ENCODE data around the gene MIDN. TPM values are rescaled to one million over a fixed set of nuclear protein-coding genes. Genes with fewer than 3 reads are reported as not detected.

The MIDN gene
- total and polyA plus RNA-seq, 10 of the 15 experiments (the other 5 are each of a cell fraction or from before 2014, with no cell fraction given): 0.38 to 51.5 (median 7.2) TPM

GRCh38 chr19:1236576-1236975 is 11.8 kb upstream of the MIDN start:
- FAIRE-seq (no peak), ATAC-seq (no peak), DNase-seq (ENCODE audit: low read depth, low spot score) (no peak)
- 5% methylated on average over 12 of the region's 42 CpGs for WGBS (ENCODE audit: insufficient coverage, insufficient replicate concordance, low lambda C conversion rate, missing lambda C conversion rate)
- H3K36me3 ChIP-seq (ENCODE audit: control insufficient read depth in 2 of 2, insufficient read depth in 2 of 2, low read length in 1 of 2): no peaks in the 10 kb centered on the region
- no peak overlapping the region for H3K4me3 ChIP-seq
- TF ChIP-seq BRCA1 (IDR thresholded peaks at IDR 0.05; ENCODE audit: low read depth, low read length) (no peak), BCL11A (IDR thresholded peaks at IDR 0.05; ENCODE audit: low read depth, low read length) (no peak), TCF7 (IDR thresholded peaks at IDR 0.05; ENCODE audit: borderline replicate concordance) (no peak), CHD1 (IDR thresholded peaks at IDR 0.05; ENCODE audit: low read depth, low read length) (no peak), MTA2 (IDR thresholded peaks at IDR 0.05; ENCODE audit: low read depth) (no peak), MYC (IDR thresholded peaks at IDR 0.05; ENCODE audit: insufficient read depth, insufficient read length, insufficient replicate concordance, low read length, severe bottlenecking) (no peak), NFIC (IDR thresholded peaks at IDR 0.05; ENCODE audit: low read depth, low read length) (no peak), SIX5 (IDR thresholded peaks at IDR 0.05; ENCODE audit: low read depth, low read length, severe bottlenecking) (no peak), SMC3 (IDR thresholded peaks at IDR 0.05; ENCODE audit: borderline replicate concordance, low read length) (no peak), POLR2AphosphoS2 (IDR thresholded peaks at IDR 0.05; ENCODE audit: low read depth, low read length) (no peak), E2F4 (IDR thresholded peaks at IDR 0.05; ENCODE audit: low read depth, low read length) (no peak), RUNX3 (IDR thresholded peaks at IDR 0.05; ENCODE audit: low read length) (no peak), NRF1 (conservative IDR thresholded peaks at IDR 0.05; ENCODE audit: low read depth, low read length) (no peak), RCOR1 (conservative IDR thresholded peaks at IDR 0.05; ENCODE audit: low read depth, low read length) (no peak), HCFC1 (IDR thresholded peaks at IDR 0.05; ENCODE audit: low read length) (no peak), EZH2 (IDR thresholded peaks at IDR 0.05; ENCODE audit: borderline replicate concordance, control insufficient read depth, low read depth, low read length) (no peak), IKZF1 (conservative IDR thresholded peaks at IDR 0.05) (no peak), KDM1A (IDR thresholded peaks at IDR 0.05; ENCODE audit: borderline replicate concordance) (no peak)
- 0 out of 2 replicates have a peak overlapping the region, but pooled peaks have one; percentile 15 for H3K4me2 ChIP-seq (ENCODE audit: control insufficient read depth, insufficient read depth)
- no peaks in the 10 kb centered on the region for H4K20me1 ChIP-seq (ENCODE audit: control insufficient read depth, insufficient read depth)
- intact Hi-C loops (cut with micrococcal nuclease; ENCODE audit: unreplicated experiment) (no loop called here), in situ Hi-C loops (cut with MboI) (no loop called here)
- SMC1A ChIA-PET (ENCODE audit: uncharacterized antibody, unreplicated experiment): no interaction called here
- peaks cover 8% of the 10 kb centered on the region; the same call in 1 of the 2 replicates for H3K4me1 ChIP-seq (ENCODE audit: control insufficient read depth, insufficient read depth, low read length)
- POLR2A ChIA-PET: interaction anchor here (0.6 kb wide), 1 partner anchor 150 kb away, joined by 3 read pairs; no protein-coding TSS in a partner anchor
- peaks cover 0 to 10% of the 10 kb centered on the region in 2 experiments; a peak in 3 of 4 replicates for H3K27me3 ChIP-seq (replicated peaks in 1 of 2; ENCODE audit: control insufficient read depth in 2 of 2, insufficient read depth in 2 of 2, low read length in 1 of 2)
- H3K27ac ChIP-seq (ENCODE audit: control insufficient read depth, insufficient read depth): no peak overlapping the region
- RAD21 ChIA-PET (ENCODE audit: unreplicated experiment): interaction anchor here (0.6 kb wide), 1 partner anchor 123 kb away, joined by 3 read pairs; no protein-coding TSS in a partner anchor
- BruUV-seq (replicated peaks): no TSS peak
- H2AFZ ChIP-seq (ENCODE audit: control insufficient read depth, low read depth, low read length): no peak overlapping the region
- H3K9ac ChIP-seq (ENCODE audit: control insufficient read depth, insufficient read depth, low read length): no peak overlapping the region
- H3K79me2 ChIP-seq (ENCODE audit: control insufficient read depth, insufficient read depth, low read length): no peaks in the 10 kb centered on the region
- CTCF ChIA-PET: no interaction called here
- no peaks in the 10 kb centered on the region; the same call in 2 of the 3 replicates for H3K9me3 ChIP-seq (replicated peaks; ENCODE audit: control insufficient read depth, insufficient read depth, low read length)

Measured in GM12878 (cell line).